ENCODE data around the gene CYP19A1.

CYP19A1 gene

GRCh38 chr15:51274956-51275355 lies 63.4 kb downstream of the CYP19A1 start:
- no peak overlapping the region for H2AFZ ChIP-seq (ENCODE audit: low read length)
- H3K4me1 ChIP-seq (ENCODE audit: insufficient read depth, low read length, severe bottlenecking), result no peaks in the 10 kb centered on the region
- no peaks in the 10 kb centered on the region for H3K27me3 ChIP-seq (ENCODE audit: insufficient read depth, low read length)
- no peaks in the 10 kb centered on the region for H3K9me3 ChIP-seq (ENCODE audit: low read length)
- H3K36me3 ChIP-seq (ENCODE audit: insufficient read depth, low read length), result no peaks in the 10 kb centered on the region
- H3K4me3 ChIP-seq (ENCODE audit: low read depth, low read length, poor library complexity, severe bottlenecking), result no peak overlapping the region
- no peak overlapping the region for H3K27ac ChIP-seq (ENCODE audit: low read depth, low read length, poor library complexity, severe bottlenecking)
- H3K9ac ChIP-seq (ENCODE audit: low read length), result no peak overlapping the region
- no peak overlapping the region for H3K4me2 ChIP-seq (ENCODE audit: low read length)
- H3F3A ChIP-seq (ENCODE audit: insufficient read depth, low read length), result no peaks in the 10 kb centered on the region
- H3K9me2 ChIP-seq (ENCODE audit: low read depth, low read length), result no peaks in the 10 kb centered on the region
- no peaks in the 10 kb centered on the region for H3K79me2 ChIP-seq (ENCODE audit: insufficient read depth, low read length)
- H4K20me1 ChIP-seq (ENCODE audit: insufficient read depth, low read length), result no peaks in the 10 kb centered on the region
- TF ChIP-seq CTCF (IDR thresholded peaks at IDR 0.05; ENCODE audit: low read length), result no peak
- no peak for TF ChIP-seq EZH2 (IDR thresholded peaks at IDR 0.05; ENCODE audit: borderline replicate concordance, low read length)

DNA sequence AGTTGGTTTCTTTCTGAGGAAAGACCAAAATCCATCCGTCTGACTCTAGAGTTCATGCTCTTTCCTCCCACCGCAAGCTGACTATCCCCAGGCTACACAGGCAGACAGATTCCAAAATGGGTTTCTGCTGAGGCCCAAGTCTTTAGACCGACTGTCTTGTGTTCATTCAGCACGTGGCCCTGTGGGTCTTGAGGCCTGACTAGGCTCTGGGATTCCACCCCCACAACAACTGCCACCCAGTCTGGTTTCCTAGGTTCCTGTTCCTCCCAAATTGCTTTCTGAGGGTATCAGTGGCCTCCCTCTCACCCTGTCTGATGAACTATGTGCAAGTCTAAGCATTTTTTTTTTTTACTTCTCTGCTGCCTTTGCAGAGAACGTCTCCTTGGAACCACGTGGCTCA lies 67.7 kb downstream of the CYP19A1 start:
- no peak overlapping the region for H3K4me3 ChIP-seq (ENCODE audit: low read depth, low read length, poor library complexity, severe bottlenecking)
- no peaks in the 10 kb centered on the region for H3K36me3 ChIP-seq (ENCODE audit: insufficient read depth, low read length)
- H3K9ac ChIP-seq (ENCODE audit: low read length), result no peak overlapping the region
- H3F3A ChIP-seq (ENCODE audit: insufficient read depth, low read length), result no peaks in the 10 kb centered on the region
- H4K20me1 ChIP-seq (ENCODE audit: insufficient read depth, low read length), result no peaks in the 10 kb centered on the region
- H3K4me1 ChIP-seq (ENCODE audit: insufficient read depth, low read length, severe bottlenecking), result no peaks in the 10 kb centered on the region
- no peak overlapping the region for H2AFZ ChIP-seq (ENCODE audit: low read length)
- H3K27ac ChIP-seq (ENCODE audit: low read depth, low read length, poor library complexity, severe bottlenecking), result no peak overlapping the region
- no peaks in the 10 kb centered on the region for H3K79me2 ChIP-seq (ENCODE audit: insufficient read depth, low read length)
- TF ChIP-seq EZH2 (IDR thresholded peaks at IDR 0.05; ENCODE audit: borderline replicate concordance, low read length) (no peak), CTCF (IDR thresholded peaks at IDR 0.05; ENCODE audit: low read length) (no peak)
- no peaks in the 10 kb centered on the region for H3K27me3 ChIP-seq (ENCODE audit: insufficient read depth, low read length)
- H3K4me2 ChIP-seq (ENCODE audit: low read length), result no peak overlapping the region
- no peaks in the 10 kb centered on the region for H3K9me2 ChIP-seq (ENCODE audit: low read depth, low read length)
- H3K9me3 ChIP-seq (ENCODE audit: low read length), result no peaks in the 10 kb centered on the region

DNA sequence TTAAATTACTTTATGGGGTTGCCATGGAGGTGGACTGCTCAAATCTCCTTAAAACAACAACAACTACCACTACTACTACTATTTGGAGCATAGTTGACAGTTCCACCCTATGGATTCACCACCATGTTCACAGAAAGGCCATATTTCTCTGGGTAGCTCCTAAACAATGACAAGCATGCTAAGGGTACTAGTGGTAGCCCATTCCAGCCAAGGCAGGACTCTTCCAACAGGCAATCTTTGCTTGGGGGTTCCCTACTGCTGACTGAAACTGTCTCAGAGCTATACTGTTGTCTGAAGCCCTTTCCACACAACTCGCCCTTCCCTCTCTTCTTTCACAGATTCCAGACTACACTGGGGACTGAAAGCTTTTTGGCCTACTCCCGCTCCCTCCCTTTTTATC lies 68.9 kb downstream of the CYP19A1 start:
- no peak overlapping the region for H2AFZ ChIP-seq (ENCODE audit: low read length)
- TF ChIP-seq EZH2 (IDR thresholded peaks at IDR 0.05; ENCODE audit: borderline replicate concordance, low read length) (no peak), CTCF (IDR thresholded peaks at IDR 0.05; ENCODE audit: low read length) (no peak)
- no peak overlapping the region for H3K4me2 ChIP-seq (ENCODE audit: low read length)
- H3K27me3 ChIP-seq (ENCODE audit: insufficient read depth, low read length), result no peaks in the 10 kb centered on the region
- H4K20me1 ChIP-seq (ENCODE audit: insufficient read depth, low read length), result no peaks in the 10 kb centered on the region
- no peaks in the 10 kb centered on the region for H3K36me3 ChIP-seq (ENCODE audit: insufficient read depth, low read length)
- no peaks in the 10 kb centered on the region for H3K9me2 ChIP-seq (ENCODE audit: low read depth, low read length)
- no peak overlapping the region for H3K9ac ChIP-seq (ENCODE audit: low read length)
- no peak overlapping the region for H3K27ac ChIP-seq (ENCODE audit: low read depth, low read length, poor library complexity, severe bottlenecking)
- no peak overlapping the region for H3K4me3 ChIP-seq (ENCODE audit: low read depth, low read length, poor library complexity, severe bottlenecking)
- no peaks in the 10 kb centered on the region for H3K9me3 ChIP-seq (ENCODE audit: low read length)
- H3K4me1 ChIP-seq (ENCODE audit: insufficient read depth, low read length, severe bottlenecking), result no peaks in the 10 kb centered on the region
- H3F3A ChIP-seq (ENCODE audit: insufficient read depth, low read length), result no peaks in the 10 kb centered on the region
- H3K79me2 ChIP-seq (ENCODE audit: insufficient read depth, low read length), result no peaks in the 10 kb centered on the region

All from OCI-LY1 (cell line).